SH-SY5Y (cell line): ENCODE data around the gene PTBP1.

Experiments
- GATA2 ChIP-seq: IDR thresholded peaks from 2 replicates; pipeline ENCODE4 v1.6.1; 2011; ENCODE audit warnings: mild to moderate bottlenecking, low read depth, low read length
- GATA3 ChIP-seq: IDR thresholded peaks from 2 replicates; pipeline ENCODE4 v1.6.1; 2011; ENCODE audit warnings: low read depth, mild to moderate bottlenecking, low read length, moderate library complexity

PTBP1 gene

DNA sequence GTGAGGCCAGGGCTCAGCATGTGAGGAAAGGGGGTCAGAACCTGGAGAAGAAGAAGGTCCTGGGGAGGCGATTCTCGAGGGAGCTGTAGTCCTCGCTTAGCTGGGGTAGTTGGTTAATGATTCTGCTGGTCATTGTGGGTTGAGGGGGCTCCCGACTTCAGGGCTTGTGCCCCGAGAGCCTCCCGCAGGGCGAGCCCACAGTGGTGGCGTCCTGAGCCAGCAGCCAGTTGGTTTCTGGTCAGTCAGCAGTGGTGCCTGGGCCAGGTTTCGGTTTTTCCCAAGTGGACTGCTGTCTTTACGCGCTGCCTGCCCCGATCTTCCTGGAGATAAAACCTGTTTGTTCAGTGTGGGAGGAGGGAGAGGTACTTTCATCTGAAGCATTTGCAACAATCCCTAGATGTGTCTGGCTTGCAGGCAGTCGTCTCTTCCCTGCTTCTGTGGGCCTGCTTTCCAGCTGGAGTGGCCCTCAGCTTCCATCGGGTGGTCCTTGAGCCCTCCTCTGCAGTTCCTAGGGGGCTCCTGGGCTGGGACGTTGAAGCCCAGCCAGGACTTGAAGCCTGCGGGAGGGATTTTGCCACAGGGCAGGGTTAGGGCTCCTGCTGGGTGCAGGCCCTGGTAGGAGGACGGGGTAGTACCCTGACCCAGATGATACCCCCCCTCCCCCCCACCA, 3.2 kb downstream of the PTBP1 start:
- no peak for TF ChIP-seq GATA3
- peak; percentile 88 for TF ChIP-seq GATA2

DNA sequence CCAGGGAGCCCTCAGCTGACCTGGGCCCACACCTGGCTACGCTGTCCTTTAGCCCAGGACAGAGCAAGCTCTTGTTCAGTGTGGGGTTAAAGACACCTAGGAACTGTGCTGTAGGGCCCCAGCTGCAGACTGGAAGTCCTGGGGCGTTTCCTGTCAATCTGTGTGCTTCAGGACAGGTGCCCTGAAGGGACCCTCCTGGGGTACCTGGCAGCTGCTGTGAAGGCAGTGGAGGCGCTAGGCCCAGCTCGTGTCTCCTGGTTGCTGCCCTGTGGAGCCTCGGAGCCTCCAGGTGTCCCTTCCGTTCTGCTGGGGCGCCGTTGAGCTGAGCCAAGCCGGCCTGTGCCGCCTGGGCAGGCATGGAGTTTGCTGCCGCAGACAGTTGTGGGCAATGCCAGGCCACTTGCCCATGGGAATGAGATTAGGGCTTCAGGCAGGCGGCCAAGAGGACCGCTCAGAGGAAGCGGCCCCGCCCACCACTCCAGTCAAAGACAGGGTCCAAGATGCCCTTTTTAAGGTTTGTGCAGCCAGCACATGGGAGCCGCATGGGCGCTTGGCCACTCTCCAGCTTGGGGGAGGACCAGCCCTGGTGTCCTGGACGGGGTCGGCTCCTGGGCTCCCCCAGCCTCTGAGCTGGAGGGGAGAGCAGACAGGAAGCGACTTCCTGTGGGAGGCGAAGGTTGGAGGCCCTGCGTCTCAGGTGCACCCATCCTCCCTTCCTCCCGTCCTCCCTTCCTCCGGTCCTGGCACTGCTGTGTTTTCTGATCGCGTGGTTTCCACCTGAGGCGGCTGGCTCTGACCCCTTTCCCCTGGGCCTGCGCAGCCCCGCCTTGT, 4.0 kb downstream of the PTBP1 start:
- TF ChIP-seq GATA2: no peak
- TF ChIP-seq GATA3: no peak

DNA sequence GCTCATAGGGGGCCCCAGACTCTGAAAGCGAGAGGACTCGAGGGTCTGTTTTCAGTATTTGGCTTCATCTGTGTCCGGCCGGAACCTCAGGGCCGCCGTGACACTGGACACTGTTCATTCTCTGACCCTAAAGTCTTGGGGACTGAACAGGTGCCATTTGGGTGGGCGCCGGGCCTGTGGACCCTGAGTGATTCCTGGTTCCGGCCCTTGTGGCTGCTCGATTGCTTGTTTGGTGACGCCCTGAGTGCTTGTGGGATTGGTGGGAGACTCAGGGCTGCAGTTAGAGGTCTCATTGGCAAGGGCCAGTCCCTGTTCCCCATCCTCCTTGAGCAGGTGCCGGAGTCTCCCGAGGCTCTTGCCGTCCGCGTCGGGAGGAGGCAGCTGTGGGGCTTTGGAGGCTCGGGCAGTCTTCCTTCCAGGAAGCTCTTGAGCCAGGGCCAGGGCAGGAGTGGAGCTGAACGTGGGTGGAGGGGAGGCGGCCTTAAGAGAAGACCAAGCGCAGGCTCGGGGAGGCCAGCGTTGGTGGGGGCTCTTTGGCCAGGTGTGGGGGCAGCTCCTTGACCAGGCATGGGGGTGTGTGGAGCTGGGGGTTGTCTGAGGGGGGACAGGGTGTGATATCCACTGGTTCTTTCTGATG, 4.7 kb downstream of the PTBP1 start:
- TF ChIP-seq GATA2 (no peak), GATA3 (no peak)

DNA sequence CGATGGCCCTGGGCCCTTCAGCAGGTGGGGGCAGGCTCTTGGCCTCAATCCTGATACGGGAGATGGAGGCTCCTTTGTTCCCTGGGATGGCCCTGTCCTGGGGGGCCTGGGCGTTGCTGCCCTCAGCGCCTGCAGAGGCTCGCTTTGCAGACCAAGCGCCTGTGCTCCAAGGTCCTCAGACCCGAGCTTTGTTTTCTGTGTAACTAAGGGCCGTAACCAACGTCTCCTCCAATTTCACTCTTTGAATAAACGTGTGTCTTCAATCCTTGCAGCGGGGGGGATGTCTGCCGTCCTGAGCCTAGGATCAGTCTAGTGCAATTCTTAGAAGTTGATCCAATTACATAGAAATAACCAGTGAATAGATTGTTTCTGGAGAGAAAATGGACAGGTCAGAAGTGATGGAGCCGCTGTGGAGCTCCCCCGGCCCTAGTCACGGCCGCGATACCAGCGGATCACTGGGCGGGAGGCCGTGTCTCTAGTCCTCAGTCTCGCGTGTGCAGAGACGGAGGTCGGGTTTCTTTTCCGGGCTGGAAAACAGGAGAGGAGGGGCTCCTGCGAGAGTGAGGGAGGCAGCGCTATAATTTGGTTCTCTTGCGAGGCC, 5.3 kb downstream of the PTBP1 start:
- TF ChIP-seq GATA2 (no peak), GATA3 (no peak)

DNA sequence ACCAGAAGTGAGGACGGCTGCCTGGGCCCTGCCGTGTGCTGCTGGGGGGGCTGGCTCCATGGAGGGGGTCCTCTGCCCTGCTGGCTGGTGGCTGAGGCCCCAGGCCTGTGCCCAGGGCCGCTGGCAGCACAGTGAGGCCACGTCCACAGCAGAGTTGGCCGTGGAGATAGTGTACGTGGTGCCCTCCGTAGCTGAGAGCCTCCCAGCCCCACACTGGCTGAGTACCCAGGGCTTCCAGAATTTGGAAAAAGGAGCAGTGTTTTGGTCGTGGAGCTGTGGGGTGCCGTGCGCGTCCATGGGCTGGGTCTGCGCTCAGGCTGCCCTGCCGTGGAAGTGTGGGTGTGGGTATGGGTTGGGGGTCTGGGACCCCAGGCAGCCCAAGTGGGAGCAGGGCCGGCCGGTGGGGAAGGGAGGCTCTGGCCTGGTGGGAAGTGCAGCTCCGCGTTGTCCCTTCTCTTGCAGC, 5.9 kb downstream of the PTBP1 start:
- TF ChIP-seq GATA2: no peak
- TF ChIP-seq GATA3: no peak

DNA sequence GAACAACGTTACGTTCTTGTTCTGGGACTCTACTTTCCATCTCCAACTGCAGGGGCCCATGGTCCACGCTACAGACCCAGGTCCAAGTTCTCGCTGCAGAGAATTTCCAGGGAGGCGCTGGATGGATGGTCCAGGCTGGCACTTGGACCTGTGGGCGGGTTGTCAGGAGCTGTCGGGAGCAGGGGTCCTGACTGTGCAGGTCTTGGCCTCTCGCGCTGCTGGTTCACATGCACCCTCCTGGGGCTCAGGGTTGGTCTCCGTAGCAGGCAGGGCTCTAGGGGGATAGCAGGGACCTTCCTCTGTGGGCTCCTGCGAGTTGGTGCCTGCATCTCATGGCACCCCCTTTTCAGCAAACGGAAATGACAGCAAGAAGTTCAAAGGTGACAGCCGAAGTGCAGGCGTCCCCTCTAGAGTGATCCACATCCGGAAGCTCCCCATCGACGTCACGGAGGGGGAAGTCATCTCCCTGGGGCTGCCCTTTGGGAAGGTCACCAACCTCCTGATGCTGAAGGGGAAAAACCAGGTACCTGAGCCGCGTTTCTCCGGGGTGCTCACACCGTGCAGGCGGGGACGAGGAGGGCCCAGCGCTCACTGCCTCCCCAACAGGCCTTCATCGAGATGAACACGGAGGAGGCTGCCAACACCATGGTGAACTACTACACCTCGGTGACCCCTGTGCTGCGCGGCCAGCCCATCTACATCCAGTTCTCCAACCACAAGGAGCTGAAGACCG, 6.6 kb downstream of the PTBP1 start:
- no peak for TF ChIP-seq GATA2
- TF ChIP-seq GATA3: no peak

DNA sequence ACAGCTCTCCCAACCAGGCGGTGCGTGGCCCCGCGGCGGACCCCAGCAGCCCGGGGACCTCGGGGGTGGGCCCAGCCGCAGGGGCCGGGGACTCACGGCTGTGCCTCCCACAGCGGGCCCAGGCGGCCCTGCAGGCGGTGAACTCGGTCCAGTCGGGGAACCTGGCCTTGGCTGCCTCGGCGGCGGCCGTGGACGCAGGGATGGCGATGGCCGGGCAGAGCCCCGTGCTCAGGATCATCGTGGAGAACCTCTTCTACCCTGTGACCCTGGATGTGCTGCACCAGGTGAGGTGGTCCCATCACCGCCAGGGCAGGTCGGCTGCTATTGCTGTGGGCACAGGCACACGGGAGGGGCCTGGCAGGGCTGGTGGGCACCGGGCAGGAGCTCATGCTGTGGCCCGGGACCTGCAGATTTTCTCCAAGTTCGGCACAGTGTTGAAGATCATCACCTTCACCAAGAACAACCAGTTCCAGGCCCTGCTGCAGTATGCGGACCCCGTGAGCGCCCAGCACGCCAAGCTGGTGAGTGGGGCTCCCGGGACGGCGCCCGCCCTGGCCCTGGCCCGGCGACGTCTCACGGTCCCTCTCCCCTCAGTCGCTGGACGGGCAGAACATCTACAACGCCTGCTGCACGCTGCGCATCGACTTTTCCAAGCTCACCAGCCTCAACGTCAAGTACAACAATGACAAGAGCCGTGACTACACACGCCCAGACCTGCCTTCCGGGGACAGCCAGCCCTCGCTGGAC, 7.3 kb downstream of the PTBP1 start:
- TF ChIP-seq GATA3: no peak

DNA sequence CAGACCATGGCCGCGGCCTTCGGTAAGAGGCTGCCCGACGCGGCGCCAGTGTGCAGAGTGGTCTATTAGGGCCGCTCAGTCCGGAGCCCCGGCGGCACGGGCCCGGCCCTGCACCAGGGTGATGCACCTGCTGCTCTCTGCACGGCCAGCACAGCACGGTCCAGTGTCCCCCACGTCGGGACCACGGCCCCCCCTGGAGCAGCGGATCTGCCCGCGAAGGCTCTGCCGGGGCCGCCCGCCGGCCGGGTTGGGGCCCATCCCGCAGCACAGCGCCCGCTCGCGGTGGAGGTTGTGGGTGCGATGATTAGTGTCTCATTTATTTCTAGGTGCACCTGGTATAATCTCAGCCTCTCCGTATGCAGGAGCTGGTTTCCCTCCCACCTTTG, 7.9 kb downstream of the PTBP1 start:
- TF ChIP-seq GATA2 (no peak), GATA3 (no peak)

DNA sequence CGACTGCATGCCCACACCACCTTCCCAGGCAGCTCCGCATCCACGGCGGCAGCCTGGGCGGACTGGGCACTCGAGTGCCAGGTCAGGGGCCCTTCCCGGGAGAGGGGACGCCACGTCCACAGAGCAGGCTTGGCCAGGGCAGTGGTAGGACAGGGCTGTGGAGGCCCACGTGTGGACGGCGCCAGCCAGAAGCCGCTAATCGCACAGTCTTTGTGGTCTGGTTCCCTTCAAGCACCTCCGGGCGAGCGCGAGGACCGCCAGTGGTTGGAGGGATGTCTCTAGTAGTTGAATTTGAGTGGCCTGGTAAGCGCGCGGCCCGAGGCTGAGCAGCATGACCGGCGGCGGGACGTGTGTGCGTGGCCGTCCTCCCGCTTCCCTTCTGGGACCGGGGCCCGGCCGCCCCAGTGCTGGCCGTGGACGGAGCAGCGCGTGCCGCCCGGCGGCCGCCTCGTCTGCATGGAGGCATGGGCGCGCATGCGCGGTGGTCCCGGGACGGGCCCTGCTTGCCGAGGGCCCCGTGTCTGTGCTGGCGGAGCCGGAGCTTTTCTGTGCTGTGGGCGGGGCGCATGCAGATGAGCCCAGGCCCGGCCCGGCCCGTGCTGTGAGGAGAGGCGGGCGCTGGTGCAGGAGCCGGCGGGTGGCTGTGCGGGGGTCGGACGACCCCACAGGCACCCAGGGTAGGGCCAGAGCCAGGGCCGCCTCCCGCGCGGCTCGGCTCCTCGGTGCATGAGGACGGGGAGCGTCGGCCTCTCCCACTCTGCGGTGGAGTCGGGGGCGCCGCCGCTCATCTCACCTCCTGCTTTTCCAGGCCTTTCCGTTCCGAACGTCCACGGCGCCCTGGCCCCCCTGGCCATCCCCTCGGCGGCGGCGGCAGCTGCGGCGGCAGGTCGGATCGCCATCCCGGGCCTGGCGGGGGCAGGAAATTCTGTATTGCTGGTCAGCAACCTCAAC, 8.6 kb downstream of the PTBP1 start:
- no peak for TF ChIP-seq GATA3
- no peak for TF ChIP-seq GATA2

DNA sequence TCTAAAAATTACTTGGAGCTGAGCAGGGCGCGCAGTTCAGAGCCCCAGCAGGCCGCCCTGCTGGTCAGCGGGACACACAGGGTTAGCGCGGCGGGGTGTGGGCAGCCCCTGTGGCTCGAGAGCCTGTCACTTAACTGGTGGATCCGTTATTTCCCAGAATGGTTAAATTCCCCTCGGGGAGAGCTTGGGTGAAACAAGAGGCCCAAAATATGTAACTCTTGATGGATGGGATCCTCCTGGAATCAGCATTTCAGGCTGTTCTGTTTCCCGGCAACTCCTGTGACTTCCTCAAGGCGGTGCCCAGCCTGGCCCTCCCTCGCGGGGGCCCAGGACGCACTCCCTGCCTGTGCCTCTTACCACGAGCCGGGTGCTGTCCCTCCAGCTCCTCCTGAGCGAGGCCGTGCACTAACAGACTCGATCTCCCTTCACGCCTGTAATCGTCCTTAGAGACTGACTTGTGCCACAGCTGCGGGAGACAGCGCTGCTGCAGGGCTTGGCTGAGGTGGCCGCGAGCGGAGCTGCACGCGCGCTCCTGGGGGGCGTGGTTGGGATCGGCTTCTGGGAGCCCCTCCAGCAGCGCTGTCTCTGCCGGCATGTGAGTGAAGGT, 9.7 kb downstream of the PTBP1 start:
- TF ChIP-seq GATA2 (no peak), GATA3 (no peak)

DNA sequence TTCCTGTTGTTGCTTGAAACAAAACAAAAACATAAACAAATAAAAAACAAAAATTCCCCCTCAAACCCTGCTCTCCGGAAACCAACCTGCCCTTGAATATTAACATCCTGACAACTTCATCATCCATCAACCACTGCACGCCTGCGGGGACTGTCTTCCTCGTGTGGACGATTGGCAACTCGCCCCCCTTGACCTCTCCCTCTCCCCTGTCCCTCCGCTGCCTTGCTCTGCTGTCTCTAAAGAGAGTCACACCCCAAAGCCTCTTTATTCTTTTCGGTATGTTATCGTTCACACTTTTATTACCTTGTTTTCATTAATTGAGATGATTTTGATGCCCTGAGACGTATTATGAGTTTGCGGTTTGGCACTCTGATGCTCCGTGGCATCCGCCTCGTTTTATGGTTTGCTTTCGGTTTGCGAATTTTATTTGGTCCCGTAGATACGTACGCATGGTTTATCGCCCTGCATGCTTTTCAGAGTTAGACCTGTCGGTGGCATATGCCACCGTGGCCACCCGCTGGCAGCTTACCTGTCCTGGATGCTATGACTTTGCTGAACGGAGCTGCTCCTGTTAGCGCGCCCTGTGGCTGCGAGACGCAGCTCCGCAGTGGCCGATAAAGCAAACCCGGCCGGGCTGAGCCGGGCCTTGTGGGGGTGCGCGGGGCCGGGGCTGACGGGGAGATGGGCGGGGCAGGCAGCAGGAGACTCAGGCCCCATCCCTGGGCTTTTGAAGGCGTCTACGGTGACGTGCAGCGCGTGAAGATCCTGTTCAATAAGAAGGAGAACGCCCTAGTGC, 10.6 kb downstream of the PTBP1 start:
- TF ChIP-seq GATA2 (no peak), GATA3 (no peak)

DNA sequence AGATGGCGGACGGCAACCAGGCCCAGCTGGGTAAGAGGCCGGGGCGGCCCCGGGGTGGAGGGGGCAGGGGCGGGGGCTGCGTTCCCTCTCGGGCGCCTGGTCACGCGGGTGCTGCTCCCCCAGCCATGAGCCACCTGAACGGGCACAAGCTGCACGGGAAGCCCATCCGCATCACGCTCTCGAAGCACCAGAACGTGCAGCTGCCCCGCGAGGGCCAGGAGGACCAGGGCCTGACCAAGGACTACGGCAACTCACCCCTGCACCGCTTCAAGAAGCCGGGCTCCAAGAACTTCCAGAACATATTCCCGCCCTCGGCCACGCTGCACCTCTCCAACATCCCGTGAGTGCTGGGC, 11.1 kb downstream of the PTBP1 start:
- TF ChIP-seq GATA3 (no peak), GATA2 (no peak)
